ENCODE results near the gene SYNE2.

Gene SYNE2

GRCh38 chr14:63924375-63924774 is 71.6 kb downstream of the SYNE2 start:
- Histone ChIP-seq H3K9me3 (ENCODE audit: control insufficient read depth in 1 of 2, low read length in 2 of 2) (peaks cover 0 to 4% of the 10 kb centered on the region in 2 donors), H3K27ac (ENCODE audit: low read depth, low read length) (no peak overlapping the region), H3K27me3 (ENCODE audit: control insufficient read depth in 1 of 2, insufficient read depth in 2 of 2, low read length in 2 of 2) (no peaks in the 10 kb centered on the region), H3K36me3 (ENCODE audit: control insufficient read depth in 1 of 2, insufficient read depth in 2 of 2, low read length in 2 of 2) (peaks cover 0 to 5% of the 10 kb centered on the region in 2 donors), H3K4me1 (ENCODE audit: control insufficient read depth in 1 of 2, insufficient read depth in 2 of 2, low read length in 2 of 2) (peaks cover 3 to 5% of the 10 kb centered on the region in 2 donors), H3K4me3 (ENCODE audit: low read depth in 1 of 2, low read length in 2 of 2) (no peak overlapping the region), H3K9ac (ENCODE audit: low read depth in 1 of 2, low read length in 2 of 2) (no peak overlapping the region)

GRCh38 chr14:63926641-63927040 is 73.8 kb downstream of the SYNE2 start:
- no peak overlapping the region for H3K4me3 ChIP-seq (ENCODE audit: low read depth in 1 of 2, low read length in 2 of 2)
- H3K27ac ChIP-seq (ENCODE audit: low read depth, low read length), result no peak overlapping the region
- no peaks in the 10 kb centered on the region for H3K36me3 ChIP-seq (ENCODE audit: control insufficient read depth in 1 of 2, insufficient read depth in 2 of 2, low read length in 2 of 2)
- no peak overlapping the region for H3K9ac ChIP-seq (ENCODE audit: low read depth in 1 of 2, low read length in 2 of 2)
- no peaks in the 10 kb centered on the region for H3K27me3 ChIP-seq (ENCODE audit: control insufficient read depth in 1 of 2, insufficient read depth in 2 of 2, low read length in 2 of 2)
- H3K9me3 ChIP-seq (ENCODE audit: control insufficient read depth in 1 of 2, low read length in 2 of 2), result peaks cover 0 to 4% of the 10 kb centered on the region in 2 donors
- H3K4me1 ChIP-seq (ENCODE audit: control insufficient read depth in 1 of 2, insufficient read depth in 2 of 2, low read length in 2 of 2), result peaks cover 3 to 5% of the 10 kb centered on the region in 2 donors

- Histone ChIP-seq H3K27me3 (ENCODE audit: control insufficient read depth in 1 of 2, insufficient read depth in 2 of 2, low read length in 2 of 2) (no peaks in the 10 kb centered on the region), H3K36me3 (ENCODE audit: control insufficient read depth in 1 of 2, insufficient read depth in 2 of 2, low read length in 2 of 2) (no peaks in the 10 kb centered on the region)
Observed at GRCh38 chr14:63928744-63929174, 76.0 kb downstream of the SYNE2 start.

GRCh38 chr14:63933110-63933509 is 80.3 kb downstream of the SYNE2 start:
- Histone ChIP-seq H3K4me3 (ENCODE audit: low read depth in 1 of 2, low read length in 2 of 2) (peak overlapping the region; percentile 19 to 23), H3K27ac (ENCODE audit: low read depth, low read length) (no peak overlapping the region), H3K9ac (ENCODE audit: low read depth in 1 of 2, low read length in 2 of 2) (no peak overlapping the region), H3K9me3 (ENCODE audit: control insufficient read depth in 1 of 2, low read length in 2 of 2) (no peaks in the 10 kb centered on the region), H3K4me1 (ENCODE audit: control insufficient read depth in 1 of 2, insufficient read depth in 2 of 2, low read length in 2 of 2) (peaks cover 3 to 12% of the 10 kb centered on the region in 2 donors), H3K27me3 (ENCODE audit: control insufficient read depth in 1 of 2, insufficient read depth in 2 of 2, low read length in 2 of 2) (no peaks in the 10 kb centered on the region), H3K36me3 (ENCODE audit: control insufficient read depth in 1 of 2, insufficient read depth in 2 of 2, low read length in 2 of 2) (no peaks in the 10 kb centered on the region)

More at GRCh38 chr14:63928744-63929174, 76.0 kb downstream of the SYNE2 start:
- Histone ChIP-seq H3K4me1 (ENCODE audit: control insufficient read depth in 1 of 2, insufficient read depth in 2 of 2, low read length in 2 of 2) (peaks cover 3 to 10% of the 10 kb centered on the region in 2 donors), H3K9me3 (ENCODE audit: control insufficient read depth in 1 of 2, low read length in 2 of 2) (peaks cover 0 to 4% of the 10 kb centered on the region in 2 donors), H3K4me3 (ENCODE audit: low read depth in 1 of 2, low read length in 2 of 2) (no peak overlapping the region), H3K27ac (ENCODE audit: low read depth, low read length) (no peak overlapping the region), H3K9ac (ENCODE audit: low read depth in 1 of 2, low read length in 2 of 2) (no peak overlapping the region)

- H3K36me3 ChIP-seq (ENCODE audit: control insufficient read depth in 1 of 2, insufficient read depth in 2 of 2, low read length in 2 of 2), result no peaks in the 10 kb centered on the region
- no peaks in the 10 kb centered on the region for H3K9me3 ChIP-seq (ENCODE audit: control insufficient read depth in 1 of 2, low read length in 2 of 2)
- H3K9ac ChIP-seq (ENCODE audit: low read depth in 1 of 2, low read length in 2 of 2), result no peak overlapping the region
- no peaks in the 10 kb centered on the region for H3K27me3 ChIP-seq (ENCODE audit: control insufficient read depth in 1 of 2, insufficient read depth in 2 of 2, low read length in 2 of 2)
- peaks cover 5 to 12% of the 10 kb centered on the region in 2 donors for H3K4me1 ChIP-seq (ENCODE audit: control insufficient read depth in 1 of 2, insufficient read depth in 2 of 2, low read length in 2 of 2)
- H3K4me3 ChIP-seq (ENCODE audit: low read depth in 1 of 2, low read length in 2 of 2), result no peak overlapping the region
- H3K27ac ChIP-seq (ENCODE audit: low read depth, low read length), result no peak overlapping the region
Observed at GRCh38 chr14:63933711-63934110, 80.9 kb downstream of the SYNE2 start.

- peaks cover 0 to 8% of the 10 kb centered on the region in 2 donors for H3K36me3 ChIP-seq (ENCODE audit: control insufficient read depth in 1 of 2, insufficient read depth in 2 of 2, low read length in 2 of 2)
- no peaks in the 10 kb centered on the region for H3K9me3 ChIP-seq (ENCODE audit: control insufficient read depth in 1 of 2, low read length in 2 of 2)
- H3K27me3 ChIP-seq (ENCODE audit: control insufficient read depth in 1 of 2, insufficient read depth in 2 of 2, low read length in 2 of 2), result no peaks in the 10 kb centered on the region
- H3K9ac ChIP-seq (ENCODE audit: low read depth in 1 of 2, low read length in 2 of 2), result no peak overlapping the region
- no peak overlapping the region for H3K4me3 ChIP-seq (ENCODE audit: low read depth in 1 of 2, low read length in 2 of 2)
- H3K4me1 ChIP-seq (ENCODE audit: control insufficient read depth in 1 of 2, insufficient read depth in 2 of 2, low read length in 2 of 2), result peaks cover 6% of the 10 kb centered on the region in 2 donors
- H3K27ac ChIP-seq (ENCODE audit: low read depth, low read length), result no peak overlapping the region
Observed at GRCh38 chr14:63938198-63939005, 85.6 kb downstream of the SYNE2 start.

GRCh38 chr14:63939006-63939270 is 86.1 kb downstream of the SYNE2 start:
- H3K36me3 ChIP-seq (ENCODE audit: control insufficient read depth in 1 of 2, insufficient read depth in 2 of 2, low read length in 2 of 2), result peaks cover 0 to 8% of the 10 kb centered on the region in 2 donors

GRCh38 chr14:63940387-63940786 is 87.6 kb downstream of the SYNE2 start:
- Histone ChIP-seq H3K9ac (ENCODE audit: low read depth in 1 of 2, low read length in 2 of 2) (no peak overlapping the region), H3K4me3 (ENCODE audit: low read depth in 1 of 2, low read length in 2 of 2) (no peak overlapping the region), H3K36me3 (ENCODE audit: control insufficient read depth in 1 of 2, insufficient read depth in 2 of 2, low read length in 2 of 2) (peaks cover 0 to 8% of the 10 kb centered on the region in 2 donors), H3K4me1 (ENCODE audit: control insufficient read depth in 1 of 2, insufficient read depth in 2 of 2, low read length in 2 of 2) (peaks cover 0 to 6% of the 10 kb centered on the region in 2 donors), H3K9me3 (ENCODE audit: control insufficient read depth in 1 of 2, low read length in 2 of 2) (no peaks in the 10 kb centered on the region), H3K27me3 (ENCODE audit: control insufficient read depth in 1 of 2, insufficient read depth in 2 of 2, low read length in 2 of 2) (no peaks in the 10 kb centered on the region), H3K27ac (ENCODE audit: low read depth, low read length) (no peak overlapping the region)

More at GRCh38 chr14:63939006-63939270, 86.1 kb downstream of the SYNE2 start:
- no peak overlapping the region for H3K9ac ChIP-seq (ENCODE audit: low read depth in 1 of 2, low read length in 2 of 2)
- peaks cover under 1 to 6% of the 10 kb centered on the region in 2 donors for H3K4me1 ChIP-seq (ENCODE audit: control insufficient read depth in 1 of 2, insufficient read depth in 2 of 2, low read length in 2 of 2)
- H3K4me3 ChIP-seq (ENCODE audit: low read depth in 1 of 2, low read length in 2 of 2), result no peak overlapping the region
- H3K9me3 ChIP-seq (ENCODE audit: control insufficient read depth in 1 of 2, low read length in 2 of 2), result no peaks in the 10 kb centered on the region
- H3K27ac ChIP-seq (ENCODE audit: low read depth, low read length), result no peak overlapping the region
- H3K27me3 ChIP-seq (ENCODE audit: control insufficient read depth in 1 of 2, insufficient read depth in 2 of 2, low read length in 2 of 2), result no peaks in the 10 kb centered on the region

- H3K27me3 ChIP-seq (ENCODE audit: control insufficient read depth in 1 of 2, insufficient read depth in 2 of 2, low read length in 2 of 2), result no peaks in the 10 kb centered on the region
- peaks cover 0 to 6% of the 10 kb centered on the region in 2 donors for H3K4me1 ChIP-seq (ENCODE audit: control insufficient read depth in 1 of 2, insufficient read depth in 2 of 2, low read length in 2 of 2)
- no peak overlapping the region for H3K27ac ChIP-seq (ENCODE audit: low read depth, low read length)
- H3K9ac ChIP-seq (ENCODE audit: low read depth in 1 of 2, low read length in 2 of 2), result no peak overlapping the region
- H3K4me3 ChIP-seq (ENCODE audit: low read depth in 1 of 2, low read length in 2 of 2), result no peak overlapping the region
- H3K9me3 ChIP-seq (ENCODE audit: control insufficient read depth in 1 of 2, low read length in 2 of 2), result no peaks in the 10 kb centered on the region
- peaks cover 0 to 8% of the 10 kb centered on the region in 2 donors for H3K36me3 ChIP-seq (ENCODE audit: control insufficient read depth in 1 of 2, insufficient read depth in 2 of 2, low read length in 2 of 2)
Observed at GRCh38 chr14:63941023-63941422, 88.2 kb downstream of the SYNE2 start.

- Histone ChIP-seq H3K27me3 (ENCODE audit: control insufficient read depth in 1 of 2, insufficient read depth in 2 of 2, low read length in 2 of 2) (no peaks in the 10 kb centered on the region), H3K36me3 (ENCODE audit: control insufficient read depth in 1 of 2, insufficient read depth in 2 of 2, low read length in 2 of 2) (peaks cover 0 to 23% of the 10 kb centered on the region in 2 donors)
Observed at GRCh38 chr14:63949696-63950095, 96.9 kb downstream of the SYNE2 start.

More at GRCh38 chr14:63949696-63950095, 96.9 kb downstream of the SYNE2 start:
- H3K4me1 ChIP-seq (ENCODE audit: control insufficient read depth in 1 of 2, insufficient read depth in 2 of 2, low read length in 2 of 2), result peaks cover 0 to 2% of the 10 kb centered on the region in 2 donors
- no peak overlapping the region for H3K4me3 ChIP-seq (ENCODE audit: low read depth in 1 of 2, low read length in 2 of 2)
- no peaks in the 10 kb centered on the region for H3K9me3 ChIP-seq (ENCODE audit: control insufficient read depth in 1 of 2, low read length in 2 of 2)
- H3K27ac ChIP-seq (ENCODE audit: low read depth, low read length), result no peak overlapping the region
- H3K9ac ChIP-seq (ENCODE audit: low read depth in 1 of 2, low read length in 2 of 2), result no peak overlapping the region
